HG03558 (cell line): Measurements from ENCODE around the gene ACKR2.

Source experiments
- ATAC-seq: cut with Tn5 transposase; IDR thresholded peaks from one replicate; pipeline ENCODE4 v1.9.1; 2021; ENCODE audit warnings: moderate number of reproducible peaks; ENCODE audit not compliant: unreplicated experiment; ENCODE audit errors: extremely low read depth

ACKR2 gene

DNA sequence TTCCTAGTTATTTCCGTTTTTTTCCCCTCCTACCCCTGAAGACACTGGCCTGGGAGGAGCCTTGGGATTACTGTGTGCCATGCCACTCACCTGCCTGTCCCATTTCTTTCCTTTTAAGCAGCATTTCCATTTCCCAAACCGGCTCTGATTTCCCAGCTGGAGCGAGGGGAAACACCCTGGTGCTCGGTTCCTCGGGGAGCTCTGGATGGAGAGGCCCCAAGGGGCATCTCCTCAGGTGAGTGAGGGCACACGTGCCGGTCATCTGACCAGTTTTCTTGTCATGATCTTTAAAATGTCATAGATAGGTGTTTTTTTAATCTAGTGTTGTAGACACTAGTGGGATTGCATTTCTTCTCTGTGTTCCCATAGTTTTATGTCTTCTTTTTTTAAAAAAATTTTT, 99.4 kb downstream of the ACKR2 start:
- no peak for ATAC-seq

DNA sequence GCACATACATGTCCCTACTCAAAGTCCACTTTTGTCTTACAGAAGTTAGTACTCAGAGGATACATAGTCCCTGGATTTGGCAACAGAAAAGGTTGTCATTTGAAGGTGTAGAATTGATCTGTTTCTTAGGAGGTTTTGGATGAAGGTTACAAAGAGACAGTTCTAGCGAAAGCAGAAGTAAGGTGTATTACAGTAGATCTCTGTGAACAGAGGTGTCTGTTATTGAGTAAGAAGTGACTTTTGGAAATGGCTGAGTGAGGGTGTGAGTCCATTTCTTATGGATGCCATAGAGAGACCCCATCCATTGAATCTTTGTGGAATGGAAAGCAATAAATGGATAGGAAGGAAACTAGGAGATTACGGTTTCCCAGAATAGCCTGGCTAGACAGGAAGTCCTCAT, 102.3 kb downstream of the ACKR2 start:
- no peak for ATAC-seq

DNA sequence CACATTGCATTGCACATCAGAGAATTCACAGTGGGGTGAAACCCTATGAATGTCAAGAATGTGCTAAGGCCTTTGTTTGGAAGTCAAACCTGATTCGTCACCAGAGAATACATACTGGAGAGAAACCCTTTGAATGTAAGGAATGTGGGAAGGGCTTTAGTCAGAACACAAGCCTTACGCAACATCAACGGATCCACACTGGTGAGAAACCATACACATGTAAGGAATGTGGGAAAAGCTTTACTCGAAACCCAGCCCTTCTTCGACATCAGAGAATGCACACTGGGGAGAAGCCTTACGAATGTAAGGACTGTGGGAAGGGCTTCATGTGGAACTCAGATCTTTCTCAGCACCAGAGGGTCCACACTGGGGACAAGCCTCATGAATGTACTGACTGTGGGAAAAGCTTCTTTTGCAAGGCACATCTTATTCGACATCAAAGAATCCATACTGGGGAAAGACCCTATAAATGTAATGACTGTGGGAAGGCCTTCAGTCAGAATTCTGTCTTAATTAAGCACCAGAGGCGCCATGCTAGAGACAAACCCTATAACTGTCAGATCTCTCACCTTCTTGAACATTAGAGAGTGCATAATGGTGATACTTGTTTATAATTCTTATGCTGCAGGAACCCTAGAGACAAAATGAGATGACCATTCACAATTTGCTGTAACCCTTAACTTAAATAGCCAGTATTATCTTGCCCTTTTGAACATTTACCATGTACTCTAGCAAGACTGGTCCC, 105.7 kb downstream of the ACKR2 start:
- ATAC-seq = no peak
